ENCODE measurements around the gene INSIG1.

- TF ChIP-seq CTCF (conservative IDR thresholded peaks at IDR 0.05 in 1 of 2, IDR thresholded peaks at IDR 0.05 in 1 of 2; ENCODE audit: extremely low read depth in 1 of 2, insufficient read depth in 1 of 2, low read depth in 1 of 2, low read length in 2 of 2) = no peak
- no peak for TF ChIP-seq EZH2 (IDR thresholded peaks at IDR 0.05; ENCODE audit: borderline replicate concordance, low read length)
These were observed 53.6 kb downstream of the INSIG1 start for GRCh38 chr7:155351120-155351870.

Data from mammary epithelial cell (primary cell).